GM23338 (cell line): Measurements from ENCODE around the gene MICB. TPM values are rescaled to one million over a fixed set of nuclear protein-coding genes. Genes with fewer than 3 reads are reported as not detected.

Experiments used
- ATAC-seq: fragments of 200-7000 bp; cut with Tn5 transposase; 3 replicates; pipeline ENCODE4 v1.9.1; 2020
- DNase-seq: peaks from one replicate; pipeline ENCODE4 v3.0.0-alpha.2; 2015; ENCODE audit warnings: low spot score
- H2AFZ ChIP-seq: fragments of 200-600 bp; sonication (generic); 2 replicates; pipeline ENCODE4 v1.8.0; 2016; ENCODE audit warnings: antibody characterized with exemption, mild to moderate bottlenecking, moderate library complexity
- H3F3A ChIP-seq: fragments of 200-600 bp; sonication (generic); replicated peaks from 2 replicates; pipeline ENCODE4 v1.8.0; 2017; ENCODE audit warnings: antibody characterized with exemption, mixed run types, low read depth
- H3K27ac ChIP-seq: fragments of 200-600 bp; sonication (generic); 2 replicates; pipeline ENCODE4 v1.6.1; 2016; ENCODE audit warnings: low read depth
- H3K27me3 ChIP-seq: fragments of 200-600 bp; sonication (generic); 2 replicates; pipeline ENCODE4 v1.8.0; 2016; ENCODE audit warnings: mild to moderate bottlenecking, mixed run types, moderate library complexity; ENCODE audit not compliant: insufficient read depth
- H3K36me3 ChIP-seq: fragments of 200-600 bp; sonication (generic); 2 replicates; pipeline ENCODE4 v1.8.0; 2016; ENCODE audit warnings: mild to moderate bottlenecking; ENCODE audit not compliant: insufficient read depth
- H3K4me1 ChIP-seq: fragments of 200-600 bp; sonication (generic); 2 replicates; pipeline ENCODE4 v1.8.0; 2016; ENCODE audit warnings: mild to moderate bottlenecking, moderate library complexity; ENCODE audit not compliant: insufficient read depth
- H3K4me2 ChIP-seq: fragments of 200-600 bp; sonication (generic); 2 replicates; pipeline ENCODE4 v1.7.1; 2017; ENCODE audit warnings: mixed run types
- H3K4me3 ChIP-seq: fragments of 200-600 bp; sonication (generic); 2 replicates; pipeline ENCODE4 v1.6.1; 2016; ENCODE audit warnings: mixed run types
- H3K79me2 ChIP-seq: fragments of 200-600 bp; sonication (generic); replicated peaks from 2 replicates; pipeline ENCODE4 v1.8.0; 2017; ENCODE audit warnings: mild to moderate bottlenecking; ENCODE audit not compliant: insufficient read depth
- H3K9me2 ChIP-seq: fragments of 200-600 bp; sonication (generic); 2 replicates; pipeline ENCODE4 v1.8.0; 2017; ENCODE audit not compliant: insufficient read depth
- H4K20me1 ChIP-seq: fragments of 200-600 bp; sonication (generic); replicated peaks from 2 replicates; pipeline ENCODE4 v1.8.0; 2017; ENCODE audit warnings: mild to moderate bottlenecking; ENCODE audit not compliant: insufficient read depth
- H3K27ac Mint-ChIP-seq: 2 replicates; pipeline ENCODE4 v1.8.0; 2020; ENCODE audit warnings: inconsistent platforms, mild to moderate bottlenecking, moderate library complexity, mixed read lengths
- H3K27me3 Mint-ChIP-seq: 3 replicates; pipeline ENCODE4 v1.8.0; 2022; ENCODE audit warnings: low read depth, mild to moderate bottlenecking, moderate library complexity, mixed read lengths, inconsistent platforms; ENCODE audit not compliant: insufficient read depth, poor library complexity
- H3K36me3 Mint-ChIP-seq: 3 replicates; pipeline ENCODE4 v1.8.0; 2021; ENCODE audit warnings: low read depth, mild to moderate bottlenecking, inconsistent platforms, moderate library complexity, mixed read lengths
- H3K4me1 Mint-ChIP-seq: 3 replicates; pipeline ENCODE4 v1.8.0; 2020; ENCODE audit warnings: mild to moderate bottlenecking, inconsistent platforms, mixed read lengths
- H3K4me3 Mint-ChIP-seq: 3 replicates; pipeline ENCODE4 v1.8.0; 2021; ENCODE audit warnings: moderate library complexity, mild to moderate bottlenecking, inconsistent platforms, mixed read lengths
- H3K9me3 Mint-ChIP-seq: 3 replicates; pipeline ENCODE4 v1.8.0; 2020; ENCODE audit warnings: moderate library complexity, mild to moderate bottlenecking, inconsistent platforms, mixed read lengths
- ETS1 ChIP-seq: IDR thresholded peaks from 2 replicates; pipeline ENCODE4 v1.6.1; 2016; ENCODE audit warnings: antibody characterized with exemption
- EZH2 ChIP-seq: fragments of 200-600 bp; sonication (generic); IDR thresholded peaks from one replicate; pipeline ENCODE4 v1.8.0; 2017; ENCODE audit warnings: antibody characterized with exemption, mild to moderate bottlenecking, low read depth; ENCODE audit not compliant: unreplicated experiment
- EZH2phosphoT487 ChIP-seq: fragments of 200-600 bp; sonication (generic); IDR thresholded peaks from one replicate; pipeline ENCODE4 v1.8.1; 2018; ENCODE audit warnings: antibody characterized with exemption; ENCODE audit not compliant: unreplicated experiment
- JUNB ChIP-seq: IDR thresholded peaks from one replicate; pipeline ENCODE4 v1.6.1; 2016; ENCODE audit warnings: antibody characterized with exemption; ENCODE audit not compliant: unreplicated experiment
- POLR2AphosphoS5 ChIP-seq: IDR thresholded peaks from 2 replicates; pipeline ENCODE4 v1.6.1; 2016; ENCODE audit warnings: antibody characterized with exemption, low read depth
- REST ChIP-seq: IDR thresholded peaks from one replicate; pipeline ENCODE4 v1.6.1; 2018; ENCODE audit warnings: antibody characterized with exemption; ENCODE audit not compliant: unreplicated experiment
- STAT1 ChIP-seq: IDR thresholded peaks from one replicate; pipeline ENCODE4 v1.6.1; 2016; ENCODE audit warnings: antibody characterized with exemption; ENCODE audit not compliant: unreplicated experiment
- ZNF114 ChIP-seq: fragments of 250-450 bp; sonication (Bioruptor Pico); IDR thresholded peaks from 2 replicates; pipeline ENCODE4 v1.5.0; 2020; ENCODE audit warnings: mild to moderate bottlenecking, moderate library complexity
- ZNF331 ChIP-seq: fragments of 250-450 bp; sonication (Bioruptor Pico); IDR thresholded peaks from 2 replicates; pipeline ENCODE4 v1.5.0; 2020; ENCODE audit warnings: low read depth, mild to moderate bottlenecking, moderate library complexity
- polyA plus RNA-seq: library from polyadenylated mRNA; unstranded; fragments of >200 nt; fragmentation: Nextera tagmentation; extraction: Ambion mirVana; gene quantifications from 2 replicates; pipeline ENCODE4 v1.2.1, GENCODE V29; 2016
- total RNA-seq: library from RNA; depleted of rRNA; stranded (reverse); fragments of >200 nt; shearing (Covaris generic); gene quantifications from 2 replicates; pipeline ENCODE4 v1.2.3, GENCODE V29; 2014

MICB gene
- total and polyA plus RNA-seq, 2 experiments from 2014 or later: 9.2 to 23.8 TPM

DNA sequence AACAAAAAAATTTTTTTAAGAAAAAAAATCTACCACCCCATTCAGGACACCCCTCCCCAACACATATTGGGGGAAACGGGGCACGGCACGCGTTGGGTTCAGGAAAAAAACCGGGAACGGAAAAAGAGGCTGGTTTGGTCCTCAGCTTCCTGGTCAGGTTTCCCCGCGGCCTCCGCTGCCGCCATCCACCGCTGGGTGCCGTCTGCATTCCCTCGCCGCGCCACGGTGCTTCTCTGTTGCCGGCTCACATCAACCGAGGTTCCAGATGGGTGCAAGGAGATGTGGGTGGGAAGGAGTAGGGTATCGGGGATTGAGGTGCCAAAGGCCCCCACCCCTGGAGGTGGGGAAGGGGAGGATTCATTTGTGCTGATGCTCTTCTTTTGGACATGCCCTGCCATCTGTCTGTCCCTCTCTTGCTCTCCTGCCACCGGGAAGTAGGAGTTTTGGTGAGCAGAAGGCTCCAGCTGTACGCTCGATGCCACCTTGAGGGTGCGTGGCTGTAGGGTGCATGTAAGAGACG is 36.6 kb downstream of the MICB start:
- H3K4me1 ChIP-seq: peaks cover 7% of the 10 kb centered on the region; the same call in 1 of the 2 replicates
- H3K4me3 Mint-ChIP-seq: no peak overlapping the region; the same call in 2 of the 3 replicates
- H3K27me3 Mint-ChIP-seq: peaks cover 17% of the 10 kb centered on the region
- H3K27ac Mint-ChIP-seq: no peak overlapping the region
- ATAC-seq (no peak), DNase-seq (no peak)
- no peaks in the 10 kb centered on the region for H3K9me2 ChIP-seq
- H3K79me2 ChIP-seq: peaks cover 76% of the 10 kb centered on the region
- H3K4me2 ChIP-seq: no peak overlapping the region
- H3F3A ChIP-seq: peaks cover 79% of the 10 kb centered on the region
- peaks cover 56% of the 10 kb centered on the region for H3K4me1 Mint-ChIP-seq
- TF ChIP-seq POLR2AphosphoS5 (0 out of 2 replicates have a peak, but pooled peaks have one; percentile 12), ETS1 (no peak)
- peaks cover 98% of the 10 kb centered on the region for H3K36me3 ChIP-seq
- H4K20me1 ChIP-seq: peaks cover 80% of the 10 kb centered on the region
- no peaks in the 10 kb centered on the region for H3K27me3 ChIP-seq
- H2AFZ ChIP-seq: no peak overlapping the region
- peaks cover 100% of the 10 kb centered on the region for H3K36me3 Mint-ChIP-seq
- peak overlapping the region; percentile 66; the same call in 1 of the 2 replicates for H3K27ac ChIP-seq
- H3K9me3 Mint-ChIP-seq: no peaks in the 10 kb centered on the region
- H3K4me3 ChIP-seq: no peak overlapping the region

DNA sequence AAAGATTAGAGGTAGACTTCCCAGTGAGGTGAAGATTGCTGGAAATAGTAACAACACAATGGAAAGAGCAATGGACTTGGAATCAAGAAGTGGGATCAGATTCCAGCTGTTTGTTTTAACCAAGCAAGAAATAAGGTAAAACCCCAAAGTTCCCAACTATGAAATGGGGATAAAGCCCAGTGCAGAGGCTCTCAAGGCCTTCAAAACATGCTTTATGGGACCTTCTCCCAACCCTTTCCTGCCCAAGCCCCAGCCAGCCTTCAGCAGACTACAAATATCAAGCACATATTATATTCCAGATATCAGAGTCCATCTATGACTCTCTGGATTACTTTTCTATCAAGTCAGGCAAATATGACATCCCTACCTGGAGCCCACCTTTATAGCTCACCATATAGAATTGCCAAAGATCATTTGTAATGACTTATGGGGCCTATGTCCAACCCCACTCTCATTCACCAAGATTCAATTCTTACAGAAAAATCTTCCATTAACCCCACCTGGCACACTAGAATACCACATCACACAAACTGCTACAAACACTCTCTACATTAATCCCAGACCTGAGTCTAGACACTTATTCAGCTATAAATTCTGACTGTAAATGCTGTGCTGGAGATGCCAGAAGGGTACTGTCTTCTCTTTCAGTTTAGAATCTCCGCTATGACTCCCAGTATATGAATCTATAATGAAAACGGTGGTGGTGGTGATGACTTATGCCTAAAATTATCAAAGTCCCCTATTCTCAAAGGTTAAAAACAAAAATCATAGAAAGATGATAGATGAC is 37.8 kb downstream of the MICB start:
- H3K4me3 Mint-ChIP-seq: peak overlapping the region; percentile 13; the same call in 1 of the 3 replicates
- peaks cover 95% of the 10 kb centered on the region for H3K36me3 ChIP-seq
- no peaks in the 10 kb centered on the region for H3K9me3 Mint-ChIP-seq
- peaks cover 100% of the 10 kb centered on the region for H3K36me3 Mint-ChIP-seq
- peaks cover 17% of the 10 kb centered on the region for H3K4me1 ChIP-seq
- H3K27me3 Mint-ChIP-seq: peaks cover 13% of the 10 kb centered on the region
- H3F3A ChIP-seq: peaks cover 78% of the 10 kb centered on the region
- no peak overlapping the region for H3K27ac Mint-ChIP-seq
- H3K4me2 ChIP-seq: no peak overlapping the region
- no peak overlapping the region for H2AFZ ChIP-seq
- peaks cover 53% of the 10 kb centered on the region for H3K4me1 Mint-ChIP-seq
- ATAC-seq: no peak
- H4K20me1 ChIP-seq: peaks cover 88% of the 10 kb centered on the region
- H3K9me2 ChIP-seq: no peaks in the 10 kb centered on the region
- no peaks in the 10 kb centered on the region for H3K27me3 ChIP-seq
- H3K4me3 ChIP-seq: no peak overlapping the region
- H3K79me2 ChIP-seq: peaks cover 88% of the 10 kb centered on the region
- no peak for DNase-seq
- peak overlapping the region; percentile 6; the same call in 1 of the 2 replicates for H3K27ac ChIP-seq
- no peak for TF ChIP-seq JUNB
- TF ChIP-seq REST: no peak
- no peak for TF ChIP-seq EZH2phosphoT487
- TF ChIP-seq ETS1: no peak
- no peak for TF ChIP-seq STAT1
- TF ChIP-seq ZNF114 (CRISPR knock-in tag): no peak
- no peak for TF ChIP-seq POLR2AphosphoS5
- TF ChIP-seq EZH2: no peak
- no peak for TF ChIP-seq ZNF331 (CRISPR knock-in tag)
